Esophagus squamous epithelium (tissue), 5 donors: ENCODE data around the gene DDI2. TPM values are rescaled to one million over a fixed set of nuclear protein-coding genes. Genes with fewer than 3 reads are reported as not detected.

Source experiments
- DNase-seq: peaks from one replicate; lab custom pipeline; 2025; lab: John Stamatoyannopoulos, UW
- H3K27ac ChIP-seq, 4 donors: fragments of 200-600 bp; sonication (generic); one replicate each; pipeline ENCODE4 v1.5.1; 2016 to 2019; ENCODE audit warnings: mild to moderate bottlenecking in 1 of 4
- H3K27me3 ChIP-seq, 4 donors: fragments of 200-600 bp; sonication (generic); 1 replicate in 3 of 4; 2 replicates in 1 of 4; pipeline versions ENCODE4 v1.5.1 to v1.6.0; 2017 to 2021; ENCODE audit warnings: antibody characterized with exemption in 1 of 4
- H3K36me3 ChIP-seq, 3 donors: fragments of 200-600 bp; sonication (generic); one replicate each; pipeline ENCODE4 v1.5.1; 2016 to 2019
- H3K4me1 ChIP-seq, 3 donors: fragments of 200-600 bp; sonication (generic); one replicate each; pipeline ENCODE4 v1.5.1; 2017 to 2019
- H3K4me3 ChIP-seq, 4 donors: fragments of 200-600 bp; sonication (generic); 1 replicate in 3 of 4; 2 replicates in 1 of 4; pipeline ENCODE4 v1.5.1; 2016 to 2019; ENCODE audit warnings: mild to moderate bottlenecking in 2 of 4, moderate library complexity in 1 of 4
- H3K9me3 ChIP-seq, 3 donors: fragments of 200-600 bp; sonication (generic); one replicate each; pipeline ENCODE4 v1.5.1; 2016 to 2019
- CTCF ChIP-seq, 6 experiments: fragments of 450-650 bp in 4 of 6; fragments of 200-600 bp in 2 of 6; sonication (generic) in 2 of 6; IDR thresholded peaks; one replicate each; pipeline ENCODE4 v1.5.1; 2016 to 2019; ENCODE audit warnings: antibody characterized with exemption in 6 of 6, mild to moderate bottlenecking in 4 of 6, moderate library complexity in 4 of 6
- POLR2A ChIP-seq, 4 donors: fragments of 450-650 bp; IDR thresholded peaks; one replicate each; pipeline ENCODE4 v1.6.1; 2017; ENCODE audit warnings: antibody characterized with exemption in 4 of 4, mild to moderate bottlenecking in 4 of 4, moderate library complexity in 3 of 4
- WGBS, 2 donors: methylation state at CpG; one replicate each; pipeline ENCODE4 v1.1.5; 2018; 5-methylcytosine and 5-hydroxymethylcytosine counted together
- intact Hi-C: fragments of 100-400 bp; cut with DNase I; formaldehyde crosslinking; loops from one replicate; pipeline ENCODE4 v1.15.0; 2022
- total RNA-seq, 4 donors: library from RNA; depleted of rRNA; stranded (reverse); fragments of >200 nt; gene quantifications; one replicate each; pipeline ENCODE4 v1.1.0, GENCODE V29; 2016
- donor health status: DM: yes; HTN: yes; CAD: no.

The DDI2 gene
- total RNA-seq, 4 donors from 2014 or later: 20.6 to 62.9 (median 48.3) TPM

- TF ChIP-seq POLR2A (IDR thresholded peaks at IDR 0.05) (no peak), CTCF (IDR thresholded peaks at IDR 0.05) (no peak)
- no peaks in the 10 kb centered on the region for H3K9me3 ChIP-seq
- peaks cover 4 to 16% (median 11%) of the 10 kb centered on the region in 3 donors for H3K36me3 ChIP-seq
- 71 to 80% methylated on average over 7 of the region's 7 CpGs for WGBS, 2 donors
- H3K27ac ChIP-seq: peak overlapping the region; percentile 10 to 100 (median 70)
- H3K4me3 ChIP-seq: no peak overlapping the region
- intact Hi-C loops: no loop called here
- H3K4me1 ChIP-seq: peaks cover 19 to 96% (median 42%) of the 10 kb centered on the region in 3 donors
- DNase-seq: no peak
- no peaks in the 10 kb centered on the region for H3K27me3 ChIP-seq
These were observed 5.6 kb downstream of the DDI2 start for GRCh38 chr1:15622712-15623373.

GRCh38 chr1:15623435-15623834 is 6.2 kb downstream of the DDI2 start:
- intact Hi-C loops: no loop called here
- DNase-seq: no peak
- WGBS, 2 donors: 69 to 88% methylated on average over 6 of the region's 6 CpGs
- TF ChIP-seq POLR2A (IDR thresholded peaks at IDR 0.05) (no peak), CTCF (IDR thresholded peaks at IDR 0.05) (no peak)
- H3K9me3 ChIP-seq: no peaks in the 10 kb centered on the region
- H3K27me3 ChIP-seq: no peaks in the 10 kb centered on the region
- peaks cover 19 to 99% (median 45%) of the 10 kb centered on the region in 3 donors for H3K4me1 ChIP-seq
- H3K4me3 ChIP-seq: no peak overlapping the region
- H3K27ac ChIP-seq: peak overlapping the region in 1 of 4 donors; percentile 100
- H3K36me3 ChIP-seq: peaks cover 4 to 22% (median 11%) of the 10 kb centered on the region in 3 donors

GRCh38 chr1:15624133-15624714 is 7.0 kb downstream of the DDI2 start:
- no peak overlapping the region for H3K27ac ChIP-seq
- TF ChIP-seq POLR2A (IDR thresholded peaks at IDR 0.05): no peak
- TF ChIP-seq CTCF (IDR thresholded peaks at IDR 0.05): no peak

GRCh38 chr1:15625056-15625917 is 8.0 kb downstream of the DDI2 start:
- Histone ChIP-seq H3K4me1 (peaks cover 6 to 84% (median 31%) of the 10 kb centered on the region in 3 donors), H3K9me3 (no peaks in the 10 kb centered on the region), H3K27ac (no peak overlapping the region), H3K4me3 (no peak overlapping the region), H3K27me3 (no peaks in the 10 kb centered on the region), H3K36me3 (peaks cover 9 to 41% (median 15%) of the 10 kb centered on the region in 3 donors)
- intact Hi-C loops: no loop called here
- TF ChIP-seq POLR2A (IDR thresholded peaks at IDR 0.05) (no peak), CTCF (IDR thresholded peaks at IDR 0.05) (no peak)
- no peak for DNase-seq
- WGBS, 2 donors: 86 to 88% methylated on average over 10 to 13 of the region's 13 CpGs

More at GRCh38 chr1:15624133-15624714, 7.0 kb downstream of the DDI2 start:
- 81 to 88% methylated on average over 3 of the region's 3 CpGs for WGBS, 2 donors
- Histone ChIP-seq H3K4me1 (peaks cover 16 to 95% (median 41%) of the 10 kb centered on the region in 3 donors), H3K9me3 (no peaks in the 10 kb centered on the region), H3K4me3 (no peak overlapping the region), H3K27me3 (no peaks in the 10 kb centered on the region), H3K36me3 (peaks cover 4 to 30% (median 11%) of the 10 kb centered on the region in 3 donors)
- no peak for DNase-seq
- intact Hi-C loops: no loop called here
